A549 (cell line): ENCODE results near the gene PAPPA2.

Source experiments
- CTCF ChIP-seq: fragments of >200 bp; sonication (Bioruptor Twin); formaldehyde crosslinking; IDR thresholded peaks from 3 replicates; pipeline ENCODE4 v1.5.1; 2016
- E2F6 ChIP-seq: IDR thresholded peaks from 2 replicates; pipeline ENCODE4 v1.6.1; 2012; ENCODE audit warnings: low read depth, borderline replicate concordance
- EP300 ChIP-seq, 2 experiments: fragments of >200 bp; sonication (Bioruptor Twin); formaldehyde crosslinking; IDR thresholded peaks; 2 replicates in 1 of 2; 3 replicates in 1 of 2; pipeline ENCODE4 v1.6.1; 2016 to 2017
- KDM1A ChIP-seq: fragments of 200-600 bp; sonication (generic); IDR thresholded peaks from 2 replicates; pipeline ENCODE4 v1.6.1; 2016; ENCODE audit warnings: low read depth, mild to moderate bottlenecking
- MAX ChIP-seq: IDR thresholded peaks from 2 replicates; pipeline ENCODE4 v1.6.1; 2012
- MAZ ChIP-seq: fragments of 150-350 bp; IDR thresholded peaks from 2 replicates; pipeline ENCODE4 v1.6.1; 2014; ENCODE audit warnings: antibody characterized with exemption, low read depth, low read length, borderline replicate concordance
- PBX3 ChIP-seq: IDR thresholded peaks from 2 replicates; pipeline ENCODE4 v1.6.1; 2012
- POLR2A ChIP-seq: IDR thresholded peaks from 2 replicates; pipeline ENCODE4 v1.6.1; 2012; ENCODE audit warnings: mild to moderate bottlenecking, low read length
- RAD21 ChIP-seq, 2 experiments: fragments of >200 bp in 1 of 2; sonication (Bioruptor Twin) in 1 of 2; formaldehyde crosslinking in 1 of 2; IDR thresholded peaks in 1 of 2; conservative IDR thresholded peaks in 1 of 2; 2 replicates in 1 of 2; 3 replicates in 1 of 2; pipeline ENCODE4 v1.6.1; 2012 to 2018; ENCODE audit warnings: inconsistent platforms in 1 of 2
- REST ChIP-seq: fragments of 200-600 bp; sonication (generic); IDR thresholded peaks from 2 replicates; pipeline ENCODE4 v1.6.1; 2016; ENCODE audit warnings: antibody characterized with exemption, mild to moderate bottlenecking, moderate library complexity
- SMC3 ChIP-seq: fragments of >200 bp; sonication (Bioruptor Twin); formaldehyde crosslinking; IDR thresholded peaks from 3 replicates; pipeline ENCODE4 v1.6.1; 2018; ENCODE audit warnings: inconsistent platforms
- TFCP2L1 ChIP-seq: fragments of 250-450 bp; sonication (Bioruptor Pico); IDR thresholded peaks from 2 replicates; pipeline ENCODE4 v1.5.0; 2021; ENCODE audit warnings: mild to moderate bottlenecking

GRCh38 chr1:176768532-176768931 is 305.6 kb downstream of the PAPPA2 start:
- TF ChIP-seq MAZ (no peak), KDM1A (no peak), CTCF (no peak), RAD21 (conservative IDR thresholded peaks at IDR 0.05 in 1 of 2, IDR thresholded peaks at IDR 0.05 in 1 of 2) (no peak), POLR2A (no peak), EP300 (IDR thresholded peaks at IDR 0.05) (no peak), PBX3 (no peak), E2F6 (no peak), MAX (no peak), TFCP2L1 (CRISPR knock-in tag) (no peak), REST (no peak), SMC3 (no peak)
